Measurements from ENCODE around the gene SORCS1. TPM values are rescaled to one million over a fixed set of nuclear protein-coding genes. Genes with fewer than 3 reads are reported as not detected.
A peak's percentile ranks its signal among the peaks of the same experiment; 100 is the strongest.

SORCS1 gene
- total and polyA plus RNA-seq, 12 donors: 0.18 to 11.1 (median 1.1) TPM

- WGBS, 4 donors: 78 to 90% (median 83%) methylated on average over 10 of the region's 10 CpGs
- DNase-seq: no peak
- no peak overlapping the region for H3K27ac ChIP-seq
Measured at GRCh38 chr10:107037192-107038122, 127.0 kb downstream of the SORCS1 start.

DNA sequence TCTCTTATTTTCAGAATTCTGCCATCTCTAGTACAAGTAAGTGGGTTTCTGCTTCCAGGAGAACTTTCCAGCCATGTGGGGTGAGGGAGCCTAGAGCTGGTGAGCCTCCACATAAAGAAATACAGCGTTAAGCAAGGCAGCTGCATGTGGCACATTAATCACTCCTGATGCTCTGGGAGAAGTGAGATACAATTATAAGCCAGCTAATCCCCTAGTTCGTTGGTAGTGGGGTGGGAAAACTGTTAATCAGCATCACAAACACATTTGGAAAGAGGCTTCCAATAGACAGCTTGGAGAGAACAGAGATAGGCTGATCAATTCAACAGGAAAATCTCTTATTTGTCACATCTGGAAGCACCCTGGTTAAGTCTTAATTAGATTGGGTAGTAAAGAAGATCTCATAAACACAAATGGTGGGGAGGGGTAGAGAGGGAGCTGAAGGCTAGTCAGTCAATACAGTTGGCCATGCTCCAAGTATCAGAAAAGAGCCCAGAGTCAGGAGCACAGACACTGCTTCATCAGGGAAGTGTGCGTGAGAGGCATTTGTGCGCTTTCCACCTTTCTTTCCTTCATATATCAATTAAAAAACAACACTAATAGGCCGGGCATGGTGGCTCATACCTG is 130.6 kb downstream of the SORCS1 start:
- WGBS, 4 donors: 59 to 74% (median 64%) methylated on average over 5 of the region's 5 CpGs

More at GRCh38 chr10:107037192-107038122, 127.0 kb downstream of the SORCS1 start:
- H3K9me3 ChIP-seq (replicated peaks in 1 of 3): no peaks in the 10 kb centered on the region
- TF ChIP-seq POLR2A (IDR thresholded peaks at IDR 0.05) (no peak), CTCF (IDR thresholded peaks at IDR 0.05) (no peak)
- no peaks in the 10 kb centered on the region for H3K4me1 ChIP-seq (replicated peaks in 1 of 2)
- H3K36me3 ChIP-seq (replicated peaks in 1 of 2): no peaks in the 10 kb centered on the region
- peak overlapping the region in 1 of 4 donors; percentile 11 for H3K4me3 ChIP-seq
- H3K27me3 ChIP-seq: no peaks in the 10 kb centered on the region
- intact Hi-C loops (cut with DNase I): no loop called here

DNA sequence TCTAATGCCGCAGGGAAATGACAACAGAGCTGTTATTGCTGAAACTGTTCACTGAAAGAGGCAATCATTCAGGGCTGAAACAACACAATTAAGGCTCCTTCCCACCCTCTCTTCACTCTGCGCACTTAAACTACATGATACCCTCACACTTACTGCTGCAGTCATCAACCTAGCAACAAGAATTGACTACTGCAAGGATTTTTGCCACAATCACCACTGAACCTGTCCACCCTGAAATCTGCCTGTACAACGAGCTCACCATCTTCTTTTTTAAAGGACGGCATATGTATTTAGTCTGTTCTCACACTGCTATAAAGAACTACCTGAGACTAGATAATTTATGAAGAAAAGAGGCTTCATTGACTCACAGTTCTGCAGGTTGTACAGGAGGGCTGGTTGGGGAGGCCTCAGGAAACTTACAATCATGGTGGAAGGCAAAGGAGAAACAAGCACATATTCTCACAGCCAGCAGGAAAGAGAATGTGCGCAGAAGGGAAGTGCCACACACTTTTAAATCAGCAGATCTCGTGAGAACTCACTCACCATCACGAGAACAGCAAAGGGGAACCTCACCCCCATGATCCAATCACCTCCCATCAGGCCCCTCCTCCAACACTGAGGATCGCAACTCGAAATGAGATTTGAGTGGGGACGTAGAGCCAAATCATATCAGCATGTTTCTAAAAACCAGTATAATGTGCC is 131.7 kb downstream of the SORCS1 start:
- H3K27ac ChIP-seq: no peak overlapping the region
- H3K36me3 ChIP-seq (replicated peaks in 1 of 2): no peaks in the 10 kb centered on the region
- H3K4me3 ChIP-seq: no peak overlapping the region
- no peak for DNase-seq
- H3K9me3 ChIP-seq (replicated peaks in 1 of 3): no peaks in the 10 kb centered on the region
- no peaks in the 10 kb centered on the region for H3K27me3 ChIP-seq
- intact Hi-C loops (cut with DNase I): no loop called here
- WGBS, 4 donors: 74 to 80% (median 75%) methylated on average over 10 of the region's 10 CpGs
- no peak for TF ChIP-seq CTCF (IDR thresholded peaks at IDR 0.05)
- no peaks in the 10 kb centered on the region for H3K4me1 ChIP-seq (replicated peaks in 1 of 2)

More for the DNA sequence above, 130.6 kb downstream of the SORCS1 start:
- TF ChIP-seq CTCF (IDR thresholded peaks at IDR 0.05): no peak
- TF ChIP-seq POLR2A (IDR thresholded peaks at IDR 0.05): no peak
- Histone ChIP-seq H3K4me3 (no peak overlapping the region), H3K9me3 (replicated peaks in 1 of 3) (no peaks in the 10 kb centered on the region), H3K27ac (no peak overlapping the region), H3K36me3 (replicated peaks in 1 of 2) (no peaks in the 10 kb centered on the region), H3K4me1 (replicated peaks in 1 of 2) (no peaks in the 10 kb centered on the region), H3K27me3 (no peaks in the 10 kb centered on the region)
- no peak for DNase-seq
- intact Hi-C loops (cut with DNase I): no loop called here
